Liver (tissue), 9 donors: ENCODE measurements around the gene SMYD5. TPM values are rescaled to one million over a fixed set of nuclear protein-coding genes. Genes with fewer than 3 reads are reported as not detected.
"Not testable (repeated sequence)": the region's sequence is repeated elsewhere in the genome, so short reads cannot be mapped to it uniquely, and the experiment has no call there.

ENCODE experiments used
- DNase-seq: peaks from one replicate; pipeline ENCODE4 v3.0.0-alpha.2; 2017; ENCODE audit warnings: low spot score
- H3K27ac ChIP-seq, 2 donors: one replicate each; pipeline ENCODE4 v1.7.0; 2013; ENCODE audit warnings: inconsistent platforms in 2 of 2, low read length in 2 of 2, control low read depth in 1 of 2, low read depth in 1 of 2, mild to moderate bottlenecking in 1 of 2
- H3K27me3 ChIP-seq, 4 donors: one replicate each; pipeline versions ENCODE4 v1.6.1 to v1.7.0; 2013; ENCODE audit warnings: low read length in 3 of 4, inconsistent platforms in 1 of 4, mild to moderate bottlenecking in 1 of 4, moderate library complexity in 1 of 4; ENCODE audit not compliant: control insufficient read depth in 4 of 4, insufficient read depth in 4 of 4
- H3K36me3 ChIP-seq, 4 donors: one replicate each; pipeline versions ENCODE4 v1.6.1 to v1.7.0; 2013; ENCODE audit warnings: low read length in 3 of 4, mild to moderate bottlenecking in 3 of 4, low read depth in 1 of 4, moderate library complexity in 1 of 4; ENCODE audit not compliant: control insufficient read depth in 4 of 4, insufficient read depth in 3 of 4
- H3K4me1 ChIP-seq, 4 donors: one replicate each; pipeline versions ENCODE4 v1.6.1 to v1.7.0; 2013; ENCODE audit warnings: low read length in 3 of 4, mild to moderate bottlenecking in 3 of 4, moderate library complexity in 1 of 4; ENCODE audit not compliant: control insufficient read depth in 4 of 4, insufficient read depth in 4 of 4
- H3K4me3 ChIP-seq, 3 donors: one replicate each; pipeline versions ENCODE4 v1.6.1 to v1.7.0; 2013; ENCODE audit warnings: low read length in 3 of 3, control low read depth in 1 of 3, low read depth in 1 of 3, mild to moderate bottlenecking in 1 of 3
- H3K9ac ChIP-seq, 2 donors: one replicate each; pipeline ENCODE4 v1.7.0; 2013; ENCODE audit warnings: low read length in 2 of 2, mild to moderate bottlenecking in 2 of 2, moderate library complexity in 2 of 2, control low read depth in 1 of 2, low read depth in 1 of 2
- H3K9me3 ChIP-seq, 4 donors: one replicate each; pipeline versions ENCODE4 v1.6.1 to v1.7.0; 2013; ENCODE audit warnings: low read length in 3 of 4; ENCODE audit not compliant: control insufficient read depth in 4 of 4
- CTCF ChIP-seq: fragments of 150-350 bp; IDR thresholded peaks from 2 replicates; pipeline ENCODE4 v1.5.1; 2017; ENCODE audit warnings: improper control_type of control experiment, low read depth, low read length; ENCODE audit not compliant: missing input control
- EGR1 ChIP-seq, 2 donors: IDR thresholded peaks; 2 replicates each; pipeline ENCODE4 v1.6.1; 2016 to 2018; ENCODE audit warnings: antibody characterized with exemption in 2 of 2, low read depth in 2 of 2
- FOXA1 ChIP-seq: IDR thresholded peaks from 2 replicates; pipeline ENCODE4 v1.6.1; 2016; ENCODE audit warnings: antibody characterized with exemption
- FOXA2 ChIP-seq: IDR thresholded peaks from 2 replicates; pipeline ENCODE4 v1.6.1; 2016; ENCODE audit warnings: antibody characterized with exemption
- GABPA ChIP-seq, 2 donors: IDR thresholded peaks in 1 of 2; conservative IDR thresholded peaks in 1 of 2; 2 replicates each; pipeline ENCODE4 v1.6.1; 2016; ENCODE audit warnings: antibody characterized with exemption in 2 of 2, mild to moderate bottlenecking in 1 of 2, moderate library complexity in 1 of 2
- HNF4A ChIP-seq, 2 donors: conservative IDR thresholded peaks; 2 replicates each; pipeline ENCODE4 v1.6.1; 2016; ENCODE audit warnings: antibody characterized with exemption in 2 of 2, mild to moderate bottlenecking in 2 of 2
- HNF4G ChIP-seq: IDR thresholded peaks from 2 replicates; pipeline ENCODE4 v1.6.1; 2016; ENCODE audit warnings: antibody characterized with exemption
- JUND ChIP-seq, 2 donors: IDR thresholded peaks; 2 replicates each; pipeline ENCODE4 v1.6.1; 2016; ENCODE audit warnings: antibody characterized with exemption in 2 of 2
- MAX ChIP-seq: IDR thresholded peaks from 2 replicates; pipeline ENCODE4 v1.6.1; 2016; ENCODE audit warnings: antibody characterized with exemption
- NR2F2 ChIP-seq: IDR thresholded peaks from 2 replicates; pipeline ENCODE4 v1.6.1; 2016; ENCODE audit warnings: antibody characterized with exemption
- RAD21 ChIP-seq, 2 donors: IDR thresholded peaks; 2 replicates each; pipeline ENCODE4 v1.6.1; 2016; ENCODE audit warnings: antibody characterized with exemption in 2 of 2, mild to moderate bottlenecking in 2 of 2
- REST ChIP-seq: IDR thresholded peaks from 2 replicates; pipeline ENCODE4 v1.6.1; 2016; ENCODE audit warnings: antibody characterized with exemption, mild to moderate bottlenecking
- RXRA ChIP-seq, 2 donors: IDR thresholded peaks; 2 replicates each; pipeline ENCODE4 v1.6.1; 2017 to 2018; ENCODE audit warnings: antibody characterized with exemption in 2 of 2, mild to moderate bottlenecking in 1 of 2
- SP1 ChIP-seq: IDR thresholded peaks from 2 replicates; pipeline ENCODE4 v1.6.1; 2018; ENCODE audit warnings: antibody characterized with exemption, mild to moderate bottlenecking
- TAF1 ChIP-seq: conservative IDR thresholded peaks from 2 replicates; pipeline ENCODE4 v1.6.1; 2016; ENCODE audit warnings: antibody characterized with exemption, mild to moderate bottlenecking
- YY1 ChIP-seq: IDR thresholded peaks from 2 replicates; pipeline ENCODE4 v1.6.1; 2016; ENCODE audit warnings: antibody characterized with exemption, mild to moderate bottlenecking
- WGBS: extraction: QIAGEN DNeasy Blood & Tissue Kit; methylation state at CpG from one replicate; pipeline ENCODE4 v1.1.7; 2013; 5-methylcytosine and 5-hydroxymethylcytosine counted together
- polyA plus RNA-seq, 2 donors: library from polyadenylated mRNA; stranded (reverse) in 1 of 2; unstranded in 1 of 2; fragments of 200-250 nt in 1 of 2; fragments of >200 nt in 1 of 2; fragmentation: Nextera tagmentation in 1 of 2; extraction: Ambion mirVana in 1 of 2; gene quantifications; one replicate each; pipeline versions ENCODE4 v1.2.1 to v1.2.3, GENCODE V29; 2013 to 2015
- total RNA-seq, 2 donors: library from RNA; depleted of rRNA; stranded (reverse); fragments of >200 nt; gene quantifications; one replicate each; pipeline ENCODE4 v1.2.3, GENCODE V29; 2014
- TF ChIP-seq, protein P1 (sequence below): IDR thresholded peaks from 2 replicates; pipeline ENCODE4 v1.6.1; 2016; ENCODE audit warnings: antibody characterized with exemption
- TF ChIP-seq, protein P2 (sequence below): IDR thresholded peaks from 2 replicates; pipeline ENCODE4 v1.6.1; 2016; ENCODE audit warnings: antibody characterized with exemption
- donor health status: healthy.
- donor health status: healthy.
- donor health status: healthy.
- donor health status: healthy.
- donor health status: healthy.

The SMYD5 gene
- total and polyA plus RNA-seq, 4 donors = 3.9 to 8.8 (median 5.8) TPM

DNA sequence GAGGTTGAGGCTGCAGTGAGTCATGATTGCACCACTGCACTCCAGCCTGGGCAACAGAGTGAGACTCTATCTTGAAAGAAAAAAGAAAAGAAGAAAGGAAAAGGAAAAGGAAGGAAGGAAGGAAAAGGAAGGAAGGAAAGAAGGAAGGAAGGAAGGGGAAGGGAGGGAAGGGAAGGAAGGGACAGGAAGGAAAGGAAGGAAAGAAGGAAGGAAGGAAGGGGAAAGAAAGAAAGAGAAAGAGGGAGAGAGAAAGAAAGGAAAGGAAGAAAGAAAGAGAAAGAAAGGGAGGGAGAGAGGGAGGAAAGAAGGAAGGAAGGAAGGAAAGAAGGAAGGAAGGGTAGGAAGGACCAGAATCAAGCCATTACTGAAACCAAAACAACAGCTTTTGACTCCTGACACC lies 45.7 kb upstream of the SMYD5 start:
- not testable (repeated sequence) for H3K36me3 ChIP-seq, H3K4me1 ChIP-seq, H3K9me3 ChIP-seq, H3K27me3 ChIP-seq, H3K4me3 ChIP-seq, H3K27ac ChIP-seq, DNase-seq, H3K9ac ChIP-seq

DNA sequence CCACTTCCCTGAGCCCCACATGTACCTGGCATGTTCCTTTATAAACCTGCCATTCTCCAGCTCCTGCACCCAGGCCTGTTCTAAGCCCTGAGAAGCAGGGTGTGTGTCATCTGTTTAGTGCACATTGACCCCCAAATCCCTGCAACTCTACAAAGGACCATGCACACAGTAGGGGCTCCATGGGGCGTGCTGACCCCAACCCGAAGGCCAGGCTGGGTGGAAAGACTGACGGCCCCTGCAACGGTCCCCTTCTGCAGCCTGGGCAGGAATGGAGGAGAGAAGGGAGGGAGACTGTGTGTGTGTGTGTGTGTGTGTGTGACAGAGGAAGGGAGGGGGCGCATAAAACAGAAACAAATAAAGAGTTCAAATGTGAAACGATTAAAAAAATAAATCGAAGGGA lies 43.7 kb upstream of the SMYD5 start:
- H3K27ac ChIP-seq, H3K27me3 ChIP-seq, H3K36me3 ChIP-seq, H3K9me3 ChIP-seq, DNase-seq, H3K4me1 ChIP-seq, H3K4me3 ChIP-seq, H3K9ac ChIP-seq: not testable (repeated sequence)
- 74% methylated on average over 6 of the region's 7 CpGs for whole genome bisulfite sequencing

- no peak overlapping the region for H3K9ac ChIP-seq
- no peaks in the 10 kb centered on the region for H3K9me3 ChIP-seq
- H3K4me3 ChIP-seq = no peak overlapping the region
- no peak for TF ChIP-seq FOXA1
- no peak for TF ChIP-seq HNF4A (conservative IDR thresholded peaks at IDR 0.05)
- no peak for TF ChIP-seq YY1
- TF ChIP-seq, protein P1, sequence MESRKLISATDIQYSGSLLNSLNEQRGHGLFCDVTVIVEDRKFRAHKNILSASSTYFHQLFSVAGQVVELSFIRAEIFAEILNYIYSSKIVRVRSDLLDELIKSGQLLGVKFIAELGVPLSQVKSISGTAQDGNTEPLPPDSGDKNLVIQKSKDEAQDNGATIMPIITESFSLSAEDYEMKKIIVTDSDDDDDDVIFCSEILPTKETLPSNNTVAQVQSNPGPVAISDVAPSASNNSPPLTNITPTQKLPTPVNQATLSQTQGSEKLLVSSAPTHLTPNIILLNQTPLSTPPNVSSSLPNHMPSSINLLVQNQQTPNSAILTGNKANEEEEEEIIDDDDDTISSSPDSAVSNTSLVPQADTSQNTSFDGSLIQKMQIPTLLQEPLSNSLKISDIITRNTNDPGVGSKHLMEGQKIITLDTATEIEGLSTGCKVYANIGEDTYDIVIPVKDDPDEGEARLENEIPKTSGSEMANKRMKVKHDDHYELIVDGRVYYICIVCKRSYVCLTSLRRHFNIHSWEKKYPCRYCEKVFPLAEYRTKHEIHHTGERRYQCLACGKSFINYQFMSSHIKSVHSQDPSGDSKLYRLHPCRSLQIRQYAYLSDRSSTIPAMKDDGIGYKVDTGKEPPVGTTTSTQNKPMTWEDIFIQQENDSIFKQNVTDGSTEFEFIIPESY = no peak
- TF ChIP-seq HNF4G = no peak
- TF ChIP-seq MAX = no peak
- TF ChIP-seq RAD21 (IDR thresholded peaks at IDR 0.05) = no peak
- TF ChIP-seq REST = no peak
- no peak for TF ChIP-seq RXRA (IDR thresholded peaks at IDR 0.05)
- TF ChIP-seq EGR1 (IDR thresholded peaks at IDR 0.05; ENCODE audit: low read depth in 2 of 2) = no peak
- no peak for TF ChIP-seq FOXA2
- no peak for TF ChIP-seq NR2F2
- TF ChIP-seq, protein P2, sequence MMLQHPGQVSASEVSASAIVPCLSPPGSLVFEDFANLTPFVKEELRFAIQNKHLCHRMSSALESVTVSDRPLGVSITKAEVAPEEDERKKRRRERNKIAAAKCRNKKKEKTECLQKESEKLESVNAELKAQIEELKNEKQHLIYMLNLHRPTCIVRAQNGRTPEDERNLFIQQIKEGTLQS = no peak
- no peak for TF ChIP-seq GABPA (IDR thresholded peaks at IDR 0.05 in 1 of 2, conservative IDR thresholded peaks at IDR 0.05 in 1 of 2)
- no peak for TF ChIP-seq TAF1
- no peak for TF ChIP-seq CTCF
- TF ChIP-seq SP1 = no peak
- TF ChIP-seq JUND (IDR thresholded peaks at IDR 0.05) = no peak
- H3K4me1 ChIP-seq = peaks cover 2 to 21% (median 15%) of the 10 kb centered on the region in 4 donors
- H3K27me3 ChIP-seq = no peaks in the 10 kb centered on the region
- H3K27ac ChIP-seq = no peak overlapping the region
- no peak for DNase-seq
- 91% methylated on average over 6 of the region's 6 CpGs for WGBS
- H3K36me3 ChIP-seq = no peaks in the 10 kb centered on the region
Measured at GRCh38 chr2:73172963-73173362, 41.1 kb upstream of the SMYD5 start.
